GM18505 (cell line): Measurements from ENCODE around the gene TMPRSS9.

Experiments
- ATAC-seq: cut with Tn5 transposase; IDR thresholded peaks from one replicate; pipeline ENCODE4 v1.9.1; 2021; ENCODE audit not compliant: unreplicated experiment
- POLR2A ChIP-seq: IDR thresholded peaks from 4 replicates; pipeline ENCODE4 v1.6.1; 2011; ENCODE audit warnings: borderline replicate concordance; ENCODE audit not compliant: insufficient read depth, insufficient read length; ENCODE audit errors: extremely low read depth

Gene TMPRSS9

GRCh38 chr19:2433854-2434253 lies 73.8 kb downstream of the TMPRSS9 start:
- ATAC-seq: no peak
- no peak for TF ChIP-seq POLR2A

GRCh38 chr19:2434267-2434666 lies 74.2 kb downstream of the TMPRSS9 start:
- TF ChIP-seq POLR2A: no peak
- no peak for ATAC-seq

GRCh38 chr19:2434721-2435265 lies 74.7 kb downstream of the TMPRSS9 start:
- no peak for TF ChIP-seq POLR2A
- ATAC-seq: no peak

GRCh38 chr19:2436384-2436783 lies 76.3 kb downstream of the TMPRSS9 start:
- TF ChIP-seq POLR2A: no peak
- ATAC-seq: no peak

- no peak for ATAC-seq
- TF ChIP-seq POLR2A: no peak
Observed at GRCh38 chr19:2436926-2437325, 76.9 kb downstream of the TMPRSS9 start.

GRCh38 chr19:2438178-2438577 lies 78.1 kb downstream of the TMPRSS9 start:
- no peak for TF ChIP-seq POLR2A
- no peak for ATAC-seq

GRCh38 chr19:2440515-2440914 lies 80.5 kb downstream of the TMPRSS9 start:
- no peak for TF ChIP-seq POLR2A

GRCh38 chr19:2441096-2441752 lies 81.2 kb downstream of the TMPRSS9 start:
- no peak for ATAC-seq
- TF ChIP-seq POLR2A: no peak

More at GRCh38 chr19:2440515-2440914, 80.5 kb downstream of the TMPRSS9 start:
- no peak for ATAC-seq

GRCh38 chr19:2443116-2443784 lies 83.2 kb downstream of the TMPRSS9 start:
- TF ChIP-seq POLR2A: no peak
- no peak for ATAC-seq

- no peak for TF ChIP-seq POLR2A
- ATAC-seq: no peak
Observed at GRCh38 chr19:2443785-2444182, 83.7 kb downstream of the TMPRSS9 start.

GRCh38 chr19:2444251-2445002 lies 84.4 kb downstream of the TMPRSS9 start:
- TF ChIP-seq POLR2A: no peak

GRCh38 chr19:2446381-2446780 lies 86.3 kb downstream of the TMPRSS9 start:
- no peak for TF ChIP-seq POLR2A
- no peak for ATAC-seq

More at GRCh38 chr19:2444251-2445002, 84.4 kb downstream of the TMPRSS9 start:
- ATAC-seq: no peak

GRCh38 chr19:2449019-2449418 lies 89.0 kb downstream of the TMPRSS9 start:
- ATAC-seq: no peak
- no peak for TF ChIP-seq POLR2A

- no peak for TF ChIP-seq POLR2A
- ATAC-seq: no peak
Observed at GRCh38 chr19:2451138-2451537, 91.1 kb downstream of the TMPRSS9 start.

- TF ChIP-seq POLR2A: no peak
- ATAC-seq: no peak
Observed at GRCh38 chr19:2451741-2452140, 91.7 kb downstream of the TMPRSS9 start.
